ENCODE measurements around the gene HOXC5.

DNA sequence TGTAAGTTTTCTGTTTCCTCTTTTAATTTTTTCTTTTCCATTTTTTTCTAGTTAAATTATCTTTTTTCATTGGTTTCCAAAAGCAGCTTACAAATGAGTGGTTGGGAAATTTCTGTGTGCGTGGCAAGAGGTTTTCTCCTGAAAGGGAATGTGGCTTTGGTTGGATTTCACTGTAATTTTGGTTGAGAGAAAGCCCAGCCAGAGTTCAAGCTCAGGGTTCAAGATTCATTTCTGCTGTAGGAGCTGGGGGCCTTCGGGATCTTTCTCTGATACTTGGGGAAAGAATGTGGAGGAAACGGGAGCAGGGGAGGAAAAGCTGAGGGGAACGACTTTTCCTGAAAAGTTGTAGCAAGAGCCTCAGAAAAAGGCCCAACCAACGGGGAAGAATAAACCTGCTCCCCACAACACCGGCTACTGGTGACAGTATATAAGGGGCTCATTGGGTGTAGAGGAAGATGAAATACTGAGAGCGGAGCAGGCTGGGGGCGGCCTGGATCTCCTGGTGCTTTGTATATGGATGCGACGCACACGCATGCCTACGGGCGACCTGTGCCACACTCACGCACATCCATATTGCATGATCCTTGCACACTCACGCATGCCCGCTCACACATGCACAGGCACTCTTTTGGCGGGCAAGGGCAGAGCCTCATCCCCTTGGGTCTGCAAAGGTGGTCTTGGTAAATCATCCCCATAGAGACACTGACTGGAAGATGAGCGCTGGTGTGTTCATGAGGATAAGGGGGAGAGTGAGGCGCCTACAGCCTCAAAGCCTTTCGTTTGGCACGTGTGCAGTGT lies 46.0 kb upstream of the HOXC5 start:
- no peak for TF ChIP-seq CTCF (conservative IDR thresholded peaks at IDR 0.05)
- no peak for TF ChIP-seq EZH2 (IDR thresholded peaks at IDR 0.05; ENCODE audit: low read depth)
